ENCODE measurements around the gene ZMYND10.

The ZMYND10 gene

GRCh38 chr3:50373146-50374051 is 27.9 kb upstream of the ZMYND10 start:
- DNase-seq, result no peak
- intact Hi-C loops (cut with DNase I), result no loop called here

DNA sequence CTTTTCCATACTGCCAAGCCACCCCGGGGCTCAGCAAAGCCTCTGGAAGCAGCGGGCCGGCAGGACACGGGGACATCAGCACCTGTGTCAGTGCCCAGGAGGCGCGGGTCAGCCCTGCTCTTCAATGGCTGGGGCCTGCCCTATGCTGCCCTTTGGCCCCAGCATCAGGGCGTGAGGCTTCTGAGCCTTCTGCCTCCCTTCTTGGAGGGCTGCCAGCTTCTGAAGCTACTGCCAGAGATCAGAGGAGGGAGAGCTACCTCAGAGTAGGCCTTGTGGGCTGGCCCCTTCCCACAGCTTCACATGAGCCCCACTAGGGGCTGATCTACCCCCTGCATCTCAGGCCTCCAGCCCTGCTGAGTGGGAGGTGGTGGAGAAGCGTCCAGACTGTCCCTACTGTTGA is 26.8 kb upstream of the ZMYND10 start:
- no peak for DNase-seq
- intact Hi-C loops (cut with DNase I), result no loop called here

DNA sequence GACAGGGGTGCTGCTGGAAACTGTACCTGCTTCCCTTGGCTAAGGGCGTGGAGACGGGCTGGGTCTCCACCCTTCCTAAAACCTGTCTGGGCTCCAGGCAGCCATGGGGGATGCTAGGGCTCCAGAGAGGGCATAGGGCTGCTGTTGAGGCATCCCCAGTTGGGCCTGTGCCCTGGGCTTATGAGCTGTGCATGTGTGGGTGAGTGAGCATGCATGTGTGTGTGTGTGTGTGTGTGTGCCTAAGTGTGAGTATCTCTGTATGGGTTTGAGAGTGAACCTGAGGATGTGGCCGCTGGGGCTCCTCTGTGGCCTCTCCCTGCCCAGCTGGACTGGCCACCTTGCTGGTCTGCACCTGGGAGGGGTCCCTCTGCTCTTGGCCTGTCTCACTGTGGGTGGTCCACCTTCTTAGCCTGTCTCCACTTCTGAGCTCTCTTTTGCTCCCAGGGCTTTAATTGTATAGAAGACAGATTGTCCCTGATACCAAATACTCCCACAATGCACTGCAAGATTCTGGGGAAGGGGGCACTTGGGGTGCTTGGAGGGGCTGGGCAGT is 25.7 kb upstream of the ZMYND10 start:
- intact Hi-C loops (cut with DNase I), result no loop called here
- no peak for DNase-seq

- peak in 1 of 42 donors; percentile 21 for DNase-seq
- intact Hi-C loops (cut with DNase I), result no loop called here
Observed at GRCh38 chr3:50370594-50370993, 25.1 kb upstream of the ZMYND10 start.

GRCh38 chr3:50369012-50369670 is 23.6 kb upstream of the ZMYND10 start:
- intact Hi-C loops (cut with DNase I), result no loop called here
- no peak for DNase-seq

DNA sequence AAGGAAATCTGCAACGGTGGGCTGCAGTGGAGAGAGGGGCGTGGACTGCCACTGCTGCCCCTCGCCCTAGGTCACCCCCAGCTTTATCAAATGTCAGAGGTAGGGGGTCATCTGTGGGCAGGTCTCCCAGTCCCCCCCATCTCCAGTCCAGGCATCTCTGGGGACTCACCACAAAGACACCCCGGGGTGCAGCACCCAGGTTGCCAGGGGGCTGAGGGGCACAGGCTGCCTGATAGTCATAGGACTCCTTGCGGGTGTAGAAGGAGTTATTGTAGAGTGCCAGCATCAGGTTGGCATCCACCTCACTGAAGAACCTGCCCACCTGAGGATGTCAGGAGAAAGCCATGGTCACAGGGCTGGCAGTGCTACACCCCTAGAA is 20.3 kb upstream of the ZMYND10 start:
- intact Hi-C loops (cut with DNase I), result no loop called here
- no peak for DNase-seq

DNA sequence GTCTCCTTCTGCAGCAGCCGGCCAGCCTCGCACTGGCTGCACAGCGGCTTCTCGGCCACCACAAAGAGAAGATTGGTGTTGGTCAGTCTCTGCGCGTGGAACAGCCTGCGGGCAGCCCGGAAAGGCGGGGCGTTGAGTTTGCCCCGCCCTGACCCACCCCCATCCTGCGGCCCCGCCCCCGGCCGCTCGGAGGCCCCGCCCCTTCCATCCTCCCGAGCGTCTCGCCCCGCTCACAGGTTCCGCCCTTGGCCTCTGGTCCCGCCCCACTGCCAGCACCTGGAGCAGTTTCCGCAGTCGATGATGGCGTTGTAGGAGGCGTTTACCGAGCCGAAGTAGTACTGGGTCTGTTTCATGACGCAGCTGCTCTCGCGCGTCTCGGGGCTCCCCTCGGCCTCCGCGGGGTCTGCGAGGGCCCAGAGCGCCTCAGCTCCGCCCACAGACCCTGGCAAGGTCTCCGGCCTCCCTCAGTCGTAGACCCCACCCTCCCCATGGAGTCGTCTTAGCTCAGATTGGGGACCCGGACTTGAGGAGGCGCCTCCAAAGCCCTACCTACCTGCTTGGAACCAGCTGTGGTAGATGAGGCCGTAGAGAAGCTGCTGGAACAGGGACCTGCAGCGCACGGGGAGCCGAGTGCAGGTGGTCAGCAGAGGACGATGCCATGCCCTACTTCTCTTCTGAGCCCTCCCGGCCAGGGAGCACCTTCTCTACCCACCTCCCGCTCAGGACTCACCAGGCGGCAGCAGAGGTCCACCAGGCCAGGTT is 19.7 kb upstream of the ZMYND10 start:
- DNase-seq, result peak; percentile 58 to 94 (median 86)
- intact Hi-C loops (cut with DNase I), result no loop called here

DNA sequence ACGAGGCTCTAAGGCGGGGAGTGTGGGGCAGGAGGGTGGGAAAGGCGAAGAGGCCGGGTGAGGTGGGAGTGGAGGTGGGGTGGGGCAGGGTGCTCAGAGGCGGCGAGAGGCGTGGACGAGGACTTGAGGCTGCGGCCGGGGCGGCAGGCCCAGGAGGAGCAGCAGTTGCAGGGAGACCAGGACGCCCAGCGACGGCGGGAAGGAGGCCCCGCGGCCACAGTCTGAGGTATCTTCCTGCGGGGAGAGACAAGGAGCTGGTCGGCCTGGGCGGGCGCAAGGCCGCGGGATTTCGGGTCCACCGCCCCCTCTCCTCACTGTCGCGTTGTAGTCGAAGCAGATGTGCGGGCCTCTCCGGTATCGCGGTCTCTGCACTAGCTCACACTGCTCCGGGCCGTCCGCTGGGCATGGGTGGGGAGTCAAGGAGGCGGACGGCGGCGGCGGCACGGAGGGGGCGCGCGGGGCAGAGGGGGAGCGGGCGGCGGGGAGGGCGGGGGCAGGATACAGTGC is 19.1 kb upstream of the ZMYND10 start:
- peak in 4 of 42 donors; percentile 14 to 32 (median 20) for DNase-seq
- intact Hi-C loops (cut with DNase I), result loop anchor here (5.0 kb wide), 1 partner anchor 203 kb away; the partner anchor contains the start of genes C3orf18 and HEMK1

DNA sequence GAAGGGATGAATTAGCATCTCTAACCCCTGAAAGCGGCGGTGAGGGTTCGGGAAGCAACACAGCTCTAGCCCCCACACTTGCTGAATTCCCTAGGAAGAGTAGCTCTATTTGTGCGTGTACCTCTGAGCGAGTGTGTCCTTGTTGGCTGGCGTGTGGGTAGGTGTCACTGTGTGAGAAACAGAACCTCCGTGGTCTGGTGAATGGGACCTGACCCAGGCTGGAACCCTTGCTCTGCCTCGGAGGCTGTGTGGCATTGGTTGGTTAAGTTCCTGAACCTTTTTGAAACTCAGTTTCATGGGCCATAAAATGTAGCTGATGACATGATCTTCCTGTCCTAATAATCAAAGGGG is 14.2 kb upstream of the ZMYND10 start:
- intact Hi-C loops (cut with DNase I), result loop anchor here (1.0 to 5.0 kb wide), 2 partner anchors 8 to 208 kb away; partner anchors contain the start of genes C3orf18 and HEMK1
- DNase-seq, result no peak

- peak; percentile 96 to 100 (median 100) for DNase-seq
- intact Hi-C loops (cut with DNase I), result loop anchor here (1.0 kb wide), 1 partner anchor 8 kb away; no protein-coding TSS in a partner anchor
Observed at GRCh38 chr3:50358911-50359759, 13.6 kb upstream of the ZMYND10 start, which contains the start of gene TMEM115. TSS of gene TMEM115 (minus strand) at chr3:50359521. CDS start at chr3:50359063, 458 bp downstream.

DNA sequence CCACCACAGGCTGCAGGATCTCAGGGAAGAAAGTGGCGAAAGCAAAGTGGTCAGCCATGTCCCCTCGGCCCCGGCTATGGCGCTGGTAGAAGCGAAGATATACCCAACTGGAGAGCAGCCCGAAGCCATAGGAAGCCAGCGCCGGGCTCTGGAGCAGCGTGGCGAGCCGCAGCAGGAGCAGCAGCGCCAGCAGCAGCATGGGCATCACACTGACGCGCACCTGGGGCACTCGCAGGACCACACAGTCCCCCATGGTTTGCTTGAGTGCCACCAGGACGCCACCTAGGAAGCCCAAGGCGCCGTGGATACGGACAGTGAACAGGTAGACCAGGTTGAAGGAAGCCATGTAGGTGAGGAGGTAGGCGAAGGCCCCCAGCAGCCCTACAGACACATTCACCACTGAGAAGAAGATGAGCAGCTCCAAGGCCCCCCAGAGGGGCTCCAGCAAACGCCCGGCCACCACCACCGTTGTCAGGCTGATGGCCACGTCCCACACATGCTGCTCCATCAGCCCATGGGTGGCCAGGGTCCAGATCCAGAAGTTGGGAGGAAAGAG is 12.9 kb upstream of the ZMYND10 start:
- intact Hi-C loops (cut with DNase I), result no loop called here
- peak in 1 of 42 donors; percentile 20 for DNase-seq

GRCh38 chr3:50357481-50357880 is 11.9 kb upstream of the ZMYND10 start:
- intact Hi-C loops (cut with DNase I), result no loop called here
- DNase-seq, result no peak

DNA sequence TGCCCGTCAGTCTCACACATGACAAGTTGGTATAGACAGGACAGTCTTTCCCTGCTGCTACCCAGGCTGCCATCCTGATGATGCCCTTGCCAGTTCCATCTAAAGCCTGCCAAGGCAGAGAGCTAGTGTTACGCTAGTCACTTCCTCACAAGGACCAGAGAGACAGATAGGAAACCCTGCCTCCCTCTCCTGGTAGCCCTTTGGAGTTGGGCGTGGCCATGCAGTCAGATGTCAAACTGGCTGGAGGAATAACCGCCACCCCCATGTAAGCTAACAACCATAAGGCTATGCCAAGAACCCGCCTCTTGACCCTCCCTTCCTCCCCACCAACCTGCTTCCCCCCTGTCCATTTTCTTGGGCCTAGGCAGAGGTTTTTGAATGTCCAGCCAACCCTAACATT is 11.0 kb upstream of the ZMYND10 start:
- no peak for DNase-seq
- intact Hi-C loops (cut with DNase I), result no loop called here

GRCh38 chr3:50355829-50356552 is 10.5 kb upstream of the ZMYND10 start:
- no peak for DNase-seq

DNA sequence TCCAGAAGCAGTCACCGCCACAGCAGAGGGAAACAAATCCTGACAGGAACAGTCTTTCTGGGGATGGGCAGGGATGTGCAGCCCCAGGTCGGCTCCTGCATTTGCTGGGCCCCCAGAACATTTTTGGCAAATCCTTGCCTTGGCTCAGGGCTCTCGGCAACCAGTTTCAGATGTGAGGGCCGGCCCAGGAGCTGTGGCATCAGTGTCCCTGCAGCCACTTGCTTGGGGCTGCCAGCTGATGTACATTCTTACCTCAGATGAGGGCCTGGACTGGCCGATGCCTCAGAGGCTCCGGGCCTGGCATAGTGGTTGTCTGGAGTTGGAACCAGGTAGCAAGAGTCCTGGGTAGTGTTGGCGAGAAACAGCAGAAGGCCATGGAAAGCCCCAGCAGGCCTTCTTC is 9.3 kb upstream of the ZMYND10 start:
- DNase-seq, result no peak
- intact Hi-C loops (cut with DNase I), result no loop called here

More at GRCh38 chr3:50355829-50356552, 10.5 kb upstream of the ZMYND10 start:
- intact Hi-C loops (cut with DNase I), result no loop called here

GRCh38 chr3:50354186-50354764 is 8.7 kb upstream of the ZMYND10 start:
- intact Hi-C loops (cut with DNase I), result no loop called here
- no peak for DNase-seq
